ENCODE results near the gene LMBR1. TPM values are rescaled to one million over a fixed set of nuclear protein-coding genes. Genes with fewer than 3 reads are reported as not detected.

LMBR1 gene
- total and polyA plus RNA-seq, 2 of the 13 experiments (the other 11 are each of a cell fraction or from before 2014, with no cell fraction given), result 20.9 to 39.6 TPM

- H3K79me2 ChIP-seq (ENCODE audit: insufficient read depth, low read length), result no peaks in the 10 kb centered on the region
- POLR2A ChIA-PET, result no interaction called here
- no peaks in the 10 kb centered on the region for H3K27me3 ChIP-seq (ENCODE audit: control insufficient read depth in 1 of 2, insufficient read depth in 2 of 2, low read length in 2 of 2)
- DNase-seq (ENCODE audit: low spot score), result no peak
- BruUV-seq (replicated peaks), result no TSS peak
- H2AFZ ChIP-seq (ENCODE audit: low read length), result no peak overlapping the region
- no peak overlapping the region for H3K27ac ChIP-seq (ENCODE audit: extremely low read length, insufficient read depth, low read length)
- H3K4me2 ChIP-seq (ENCODE audit: low read depth, low read length), result no peak overlapping the region
- no peak overlapping the region for H3K4me3 ChIP-seq (replicated peaks in 1 of 3; ENCODE audit: insufficient read depth in 1 of 3, low read depth in 2 of 3, low read length in 3 of 3)
- intact Hi-C loops (cut with micrococcal nuclease; ENCODE audit: unreplicated experiment) (no loop called here), in situ Hi-C loops (cut with HindIII; ENCODE audit: extremely low pct_ligation_motif_present, low pct_unique_long_range_greater_than_20kb) (loop anchor here (10.0 kb wide), 1 partner anchor 110 kb away; no protein-coding TSS in a partner anchor)
- no peaks in the 10 kb centered on the region for H4K20me1 ChIP-seq (ENCODE audit: insufficient read depth, low read length)
- H3K4me1 ChIP-seq (ENCODE audit: insufficient read depth, low read length), result peaks cover 8% of the 10 kb centered on the region; the same call in 1 of the 2 replicates
- 96% methylated on average over 8 of the region's 10 CpGs for WGBS (ENCODE audit: low lambda C conversion rate)
- FAIRE-seq, result no peak
- CTCF ChIA-PET (ENCODE audit: low intra/inter-chr PET ratio, low total read pairs), result no interaction called here
- no peaks in the 10 kb centered on the region for H3K9me3 ChIP-seq (ENCODE audit: low read length)
- no peak overlapping the region for H3K9ac ChIP-seq (ENCODE audit: insufficient read depth, low read depth, low read length)
- no peaks in the 10 kb centered on the region for H3K36me3 ChIP-seq (replicated peaks in 1 of 2; ENCODE audit: control insufficient read depth in 1 of 2, insufficient read depth in 2 of 2, low read length in 2 of 2)
- no peak for ATAC-seq
- no peak for TF ChIP-seq MAFF (IDR thresholded peaks at IDR 0.05; ENCODE audit: low read depth, low read length)
- TF ChIP-seq SRSF9 (IDR thresholded peaks at IDR 0.05; ENCODE audit: borderline replicate concordance, insufficient read depth, low read depth, low read length, poor library complexity, severe bottlenecking), result no peak
- TF ChIP-seq PHF5A (CRISPR knock-in tag; IDR thresholded peaks at IDR 0.05; ENCODE audit: low read depth, unreplicated experiment), result no peak
- TF ChIP-seq ZBTB25 (CRISPR knock-in tag; IDR thresholded peaks at IDR 0.05), result no peak
- TF ChIP-seq ZNF776 (CRISPR knock-in tag; IDR thresholded peaks at IDR 0.05), result no peak
- no peak for TF ChIP-seq ZNF275 (CRISPR knock-in tag; IDR thresholded peaks at IDR 0.05; ENCODE audit: borderline replicate concordance)
- no peak for TF ChIP-seq ZNF556 (CRISPR knock-in tag; IDR thresholded peaks at IDR 0.05; ENCODE audit: borderline replicate concordance)
- TF ChIP-seq HNF1A (IDR thresholded peaks at IDR 0.05; ENCODE audit: low read depth), result no peak
- TF ChIP-seq HNF1A (CRISPR knock-in tag; IDR thresholded peaks at IDR 0.05; ENCODE audit: borderline replicate concordance), result no peak
- no peak for TF ChIP-seq ZNF550 (CRISPR knock-in tag; IDR thresholded peaks at IDR 0.05; ENCODE audit: borderline replicate concordance)
- TF ChIP-seq ZNF629 (CRISPR knock-in tag; conservative IDR thresholded peaks at IDR 0.05), result no peak
- TF ChIP-seq SAFB2 (CRISPR knock-in tag; IDR thresholded peaks at IDR 0.05; ENCODE audit: borderline replicate concordance, low read depth), result no peak
- TF ChIP-seq CENPX (CRISPR knock-in tag; IDR thresholded peaks at IDR 0.05), result no peak
- no peak for TF ChIP-seq SNRNP70 (IDR thresholded peaks at IDR 0.05; ENCODE audit: low read depth, low read length)
Measured at GRCh38 chr7:156654511-156655234, 238.3 kb downstream of the LMBR1 start.

Data from HepG2 (cell line).